Neural cell (in vitro differentiated cells): ENCODE results near the gene LAPTM5. TPM values are rescaled to one million over a fixed set of nuclear protein-coding genes. Genes with fewer than 3 reads are reported as not detected.

Source experiments
- H2AFZ ChIP-seq: fragments of 200-600, 300-800 bp; sonication (generic), shearing (Covaris generic); 2 replicates; pipeline ENCODE4 v1.6.0; 2014; ENCODE audit warnings: low read depth, mild to moderate bottlenecking, antibody characterized with exemption, low read length, moderate library complexity
- H3F3A ChIP-seq: fragments of 200-600 bp; shearing (Covaris generic); 2 replicates; pipeline ENCODE4 v1.6.1; 2016; ENCODE audit warnings: mild to moderate bottlenecking, moderate library complexity, mixed read lengths, antibody characterized with exemption, low read length; ENCODE audit not compliant: insufficient read depth, poor library complexity, severe bottlenecking
- H3K27ac ChIP-seq: fragments of 200-600, 300-800 bp; sonication (generic), shearing (Covaris generic); 2 replicates; pipeline ENCODE4 v1.5.1; 2014; ENCODE audit warnings: mild to moderate bottlenecking, low read length, moderate library complexity
- H3K27me3 ChIP-seq: fragments of 300-800, 200-600 bp; sonication (generic), shearing (Covaris generic); 2 replicates; pipeline ENCODE4 v1.6.0; 2014; ENCODE audit warnings: mild to moderate bottlenecking, low read depth, low read length, moderate library complexity; ENCODE audit not compliant: insufficient read depth
- H3K36me3 ChIP-seq: fragments of 300-800, 200-600 bp; sonication (generic), shearing (Covaris generic); 2 replicates; pipeline ENCODE4 v1.5.1; 2014; ENCODE audit warnings: mild to moderate bottlenecking, antibody characterized with exemption, low read length, moderate library complexity; ENCODE audit not compliant: insufficient read depth
- H3K4me2 ChIP-seq: fragments of 300-800, 200-600 bp; sonication (generic), shearing (Covaris generic); 2 replicates; pipeline ENCODE4 v1.6.0; 2014; ENCODE audit warnings: mild to moderate bottlenecking, low read length
- H3K4me3 ChIP-seq: fragments of 300-800, 200-600 bp; sonication (generic), shearing (Covaris generic); 2 replicates; pipeline ENCODE4 v1.5.1; 2014; ENCODE audit warnings: mild to moderate bottlenecking, low read length, moderate library complexity
- H3K79me2 ChIP-seq: fragments of 200-600 bp; shearing (Covaris generic); replicated peaks from 2 replicates; pipeline ENCODE4 v1.6.0; 2014; ENCODE audit warnings: mild to moderate bottlenecking, low read length, moderate library complexity; ENCODE audit not compliant: insufficient read depth
- H3K9ac ChIP-seq: fragments of 300-800, 200-600 bp; sonication (generic), shearing (Covaris generic); 2 replicates; pipeline ENCODE4 v1.6.1; 2016; ENCODE audit warnings: mild to moderate bottlenecking, low read length, mixed read lengths
- H3K9me2 ChIP-seq: fragments of 200-600 bp; shearing (Covaris generic); 2 replicates; pipeline ENCODE4 v1.6.1; 2016; ENCODE audit warnings: mild to moderate bottlenecking, low read length, mixed read lengths; ENCODE audit not compliant: insufficient read depth
- H3K9me3 ChIP-seq: fragments of 200-600, 300-800 bp; sonication (generic), shearing (Covaris generic); 2 replicates; pipeline ENCODE4 v1.6.1; 2016; ENCODE audit warnings: mild to moderate bottlenecking, mixed run types, low read length, moderate library complexity, mixed read lengths
- H4K20me1 ChIP-seq: fragments of 200-600 bp; shearing (Covaris generic); 2 replicates; pipeline ENCODE4 v1.6.1; 2016; ENCODE audit warnings: mild to moderate bottlenecking, mixed run types; ENCODE audit not compliant: insufficient read depth
- CTCF ChIP-seq: fragments of 450-650 bp; IDR thresholded peaks from 2 replicates; pipeline ENCODE4 v1.5.1; 2014; ENCODE audit warnings: antibody characterized with exemption, mild to moderate bottlenecking, moderate library complexity; ENCODE audit not compliant: poor library complexity, severe bottlenecking
- EP300 ChIP-seq: fragments of 450-650 bp; conservative IDR thresholded peaks from 2 replicates; pipeline ENCODE4 v1.6.1; 2014; ENCODE audit warnings: antibody characterized with exemption, mild to moderate bottlenecking, moderate library complexity; ENCODE audit not compliant: poor library complexity, severe bottlenecking
- EZH2 ChIP-seq: fragments of 200-600, 300-800 bp; shearing (Covaris generic), sonication (generic); IDR thresholded peaks from 2 replicates; pipeline ENCODE4 v1.6.1; 2014; ENCODE audit warnings: antibody characterized with exemption, low read length, borderline replicate concordance, mild to moderate bottlenecking; ENCODE audit not compliant: insufficient read depth, poor library complexity, severe bottlenecking
- MXI1 ChIP-seq: fragments of 450-650 bp; conservative IDR thresholded peaks from 2 replicates; pipeline ENCODE4 v1.6.1; 2014; ENCODE audit warnings: antibody characterized with exemption, mild to moderate bottlenecking; ENCODE audit not compliant: poor library complexity, severe bottlenecking
- POLR2AphosphoS5 ChIP-seq: IDR thresholded peaks from 2 replicates; pipeline ENCODE4 v1.6.1; 2012
- RAD21 ChIP-seq: fragments of 450-650 bp; conservative IDR thresholded peaks from 2 replicates; pipeline ENCODE4 v1.6.1; 2014; ENCODE audit warnings: antibody characterized with exemption, mild to moderate bottlenecking, moderate library complexity
- REST ChIP-seq: IDR thresholded peaks from 2 replicates; pipeline ENCODE4 v1.6.1; 2012; ENCODE audit warnings: borderline replicate concordance
- SMC3 ChIP-seq: fragments of 450-650 bp; conservative IDR thresholded peaks from 2 replicates; pipeline ENCODE4 v1.6.1; 2014; ENCODE audit warnings: antibody characterized with exemption, mild to moderate bottlenecking, moderate library complexity; ENCODE audit not compliant: poor library complexity
- TAF1 ChIP-seq: IDR thresholded peaks from 2 replicates; pipeline ENCODE4 v1.6.1; 2012; ENCODE audit warnings: low read depth
- polyA plus RNA-seq: library from polyadenylated mRNA; depleted of rRNA; stranded (reverse); fragments of >200 nt; gene quantifications from 2 replicates; pipeline ENCODE4 v1.2.3, GENCODE V29; 2014

Gene LAPTM5
- polyA plus RNA-seq, 1 donor from 2014 or later, result 0.12 TPM

- H3K4me3 ChIP-seq, result no peak overlapping the region
- H3K79me2 ChIP-seq, result no peaks in the 10 kb centered on the region
- no peak overlapping the region for H2AFZ ChIP-seq
- H3K27me3 ChIP-seq, result no peaks in the 10 kb centered on the region
- H3F3A ChIP-seq, result no peaks in the 10 kb centered on the region
- no peak overlapping the region for H3K4me2 ChIP-seq
- no peaks in the 10 kb centered on the region for H3K36me3 ChIP-seq
- no peak overlapping the region for H3K27ac ChIP-seq
- no peaks in the 10 kb centered on the region for H3K9me3 ChIP-seq
- H4K20me1 ChIP-seq, result no peaks in the 10 kb centered on the region
- H3K9me2 ChIP-seq, result no peaks in the 10 kb centered on the region
- H3K9ac ChIP-seq, result no peak overlapping the region
- TF ChIP-seq REST (no peak), EP300 (no peak), TAF1 (no peak), RAD21 (no peak)
Measured at GRCh38 chr1:30706528-30706927, 51.0 kb downstream of the LAPTM5 start.

GRCh38 chr1:30705698-30706097 lies 51.9 kb downstream of the LAPTM5 start:
- TF ChIP-seq CTCF (no peak), TAF1 (no peak), REST (no peak), EP300 (no peak), POLR2AphosphoS5 (no peak), SMC3 (no peak), RAD21 (no peak), MXI1 (no peak), EZH2 (no peak)
- H3K79me2 ChIP-seq, result no peaks in the 10 kb centered on the region
- no peaks in the 10 kb centered on the region for H3K9me2 ChIP-seq
- no peak overlapping the region for H3K4me3 ChIP-seq
- no peaks in the 10 kb centered on the region for H3F3A ChIP-seq
- no peak overlapping the region for H3K4me2 ChIP-seq
- H2AFZ ChIP-seq, result no peak overlapping the region
- no peaks in the 10 kb centered on the region for H3K27me3 ChIP-seq
- H3K36me3 ChIP-seq, result no peaks in the 10 kb centered on the region
- H4K20me1 ChIP-seq, result no peaks in the 10 kb centered on the region
- H3K27ac ChIP-seq, result no peak overlapping the region
- no peaks in the 10 kb centered on the region for H3K9me3 ChIP-seq
- H3K9ac ChIP-seq, result no peak overlapping the region
